Left lung (tissue), 10 donors: Measurements from ENCODE around the gene RSBN1L. TPM values are rescaled to one million over a fixed set of nuclear protein-coding genes. Genes with fewer than 3 reads are reported as not detected.

Source experiments
- ATAC-seq: fragments of 200-7000 bp; cut with Tn5 transposase; one replicate; pipeline ENCODE4 v1.9.1; 2020; ENCODE audit warnings: moderate library complexity
- DNase-seq, 4 donors: peaks; one replicate each; pipeline ENCODE4 v3.0.0-alpha.2; 2013 to 2020
- H3K27ac ChIP-seq, 2 donors: fragments of 200-600 bp; sonication (generic) in 1 of 2; one replicate each; pipeline versions ENCODE4 v1.5.0 to v1.8.0; 2020 to 2021
- H3K27me3 ChIP-seq, 2 donors: fragments of 200-600 bp; sonication (generic) in 1 of 2; one replicate each; pipeline versions ENCODE4 v1.5.0 to v1.8.0; 2020 to 2021
- H3K36me3 ChIP-seq, 2 donors: fragments of 200-600 bp; sonication (generic) in 1 of 2; one replicate each; pipeline versions ENCODE4 v1.5.0 to v1.8.0; 2020 to 2021
- H3K4me1 ChIP-seq, 2 donors: fragments of 200-600 bp; one replicate each; pipeline ENCODE4 v1.8.0; 2021
- H3K4me3 ChIP-seq, 2 donors: fragments of 200-600 bp; sonication (generic) in 1 of 2; one replicate each; pipeline versions ENCODE4 v1.5.0 to v1.8.0; 2020 to 2021; ENCODE audit warnings: mild to moderate bottlenecking in 1 of 2
- H3K9me3 ChIP-seq, 2 donors: fragments of 200-600 bp; sonication (generic) in 1 of 2; one replicate each; pipeline versions ENCODE4 v1.5.0 to v1.8.0; 2020 to 2021
- intact Hi-C, 2 donors: fragments of 100-400 bp; cut with DNase I; formaldehyde crosslinking; loops; one replicate each; pipeline versions ENCODE4 v1.11.2 to v1.14.2; 2022
- polyA plus RNA-seq, 6 donors: library from polyadenylated mRNA; unstranded; fragments of 120-200 nt; gene quantifications; one replicate each; pipeline ENCODE4 v1.2.1, GENCODE V29; 2013; ENCODE audit not compliant: insufficient read length in 6 of 6
- total RNA-seq, 2 donors: library from RNA; stranded (reverse); fragmentation: NEBNext Ultra II Directional; extraction: Animal tissue kit (Norgen Biotek cat#: 25700); gene quantifications; one replicate each; pipeline ENCODE4 v1.2.1, GENCODE V29; 2021
- TF ChIP-seq, protein P1 (sequence below), 2 donors: fragments of 200-600 bp; sonication (generic) in 1 of 2; IDR thresholded peaks; one replicate each; pipeline versions ENCODE4 v1.5.0 to v1.8.0; 2021; ENCODE audit warnings: antibody characterized with exemption in 2 of 2
- donor health status: DM: no; HTN: yes; CAD: no.
- donor health status: DM: no; HTN: no; CAD: no.

RSBN1L gene
- total and polyA plus RNA-seq, 8 donors = 16.7 to 47.2 (median 37.6) TPM

DNA sequence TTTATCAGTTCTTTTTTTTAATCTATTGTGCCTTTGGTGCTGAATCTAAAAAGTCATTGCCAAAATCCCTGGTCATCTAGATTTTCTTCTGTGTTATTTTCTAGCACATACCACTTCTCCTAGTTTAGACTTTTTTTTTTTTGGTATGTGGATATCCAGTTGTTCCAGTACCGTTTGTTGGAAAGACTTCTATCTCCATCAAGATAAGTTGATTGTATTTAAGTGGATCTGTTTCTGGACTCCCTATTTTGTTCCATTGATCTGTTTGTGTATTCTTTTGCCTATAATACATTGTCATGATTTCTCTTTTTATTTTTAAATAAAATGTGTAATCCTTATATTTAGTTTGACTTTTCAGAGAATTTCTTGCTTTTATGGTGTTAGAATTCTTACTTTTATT is 35.5 kb downstream of the RSBN1L start:
- intact Hi-C loops = no loop called here
- TF ChIP-seq, protein P1, sequence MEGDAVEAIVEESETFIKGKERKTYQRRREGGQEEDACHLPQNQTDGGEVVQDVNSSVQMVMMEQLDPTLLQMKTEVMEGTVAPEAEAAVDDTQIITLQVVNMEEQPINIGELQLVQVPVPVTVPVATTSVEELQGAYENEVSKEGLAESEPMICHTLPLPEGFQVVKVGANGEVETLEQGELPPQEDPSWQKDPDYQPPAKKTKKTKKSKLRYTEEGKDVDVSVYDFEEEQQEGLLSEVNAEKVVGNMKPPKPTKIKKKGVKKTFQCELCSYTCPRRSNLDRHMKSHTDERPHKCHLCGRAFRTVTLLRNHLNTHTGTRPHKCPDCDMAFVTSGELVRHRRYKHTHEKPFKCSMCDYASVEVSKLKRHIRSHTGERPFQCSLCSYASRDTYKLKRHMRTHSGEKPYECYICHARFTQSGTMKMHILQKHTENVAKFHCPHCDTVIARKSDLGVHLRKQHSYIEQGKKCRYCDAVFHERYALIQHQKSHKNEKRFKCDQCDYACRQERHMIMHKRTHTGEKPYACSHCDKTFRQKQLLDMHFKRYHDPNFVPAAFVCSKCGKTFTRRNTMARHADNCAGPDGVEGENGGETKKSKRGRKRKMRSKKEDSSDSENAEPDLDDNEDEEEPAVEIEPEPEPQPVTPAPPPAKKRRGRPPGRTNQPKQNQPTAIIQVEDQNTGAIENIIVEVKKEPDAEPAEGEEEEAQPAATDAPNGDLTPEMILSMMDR (IDR thresholded peaks at IDR 0.05) = no peak
- ATAC-seq (no peak), DNase-seq (no peak)
- H3K9me3 ChIP-seq = no peaks in the 10 kb centered on the region
- peaks cover 5 to 43% of the 10 kb centered on the region in 2 donors for H3K4me1 ChIP-seq
- no peak overlapping the region for H3K27ac ChIP-seq
- H3K4me3 ChIP-seq = no peak overlapping the region
- peaks cover 0 to 3% of the 10 kb centered on the region in 2 donors for H3K36me3 ChIP-seq
- H3K27me3 ChIP-seq = no peaks in the 10 kb centered on the region

DNA sequence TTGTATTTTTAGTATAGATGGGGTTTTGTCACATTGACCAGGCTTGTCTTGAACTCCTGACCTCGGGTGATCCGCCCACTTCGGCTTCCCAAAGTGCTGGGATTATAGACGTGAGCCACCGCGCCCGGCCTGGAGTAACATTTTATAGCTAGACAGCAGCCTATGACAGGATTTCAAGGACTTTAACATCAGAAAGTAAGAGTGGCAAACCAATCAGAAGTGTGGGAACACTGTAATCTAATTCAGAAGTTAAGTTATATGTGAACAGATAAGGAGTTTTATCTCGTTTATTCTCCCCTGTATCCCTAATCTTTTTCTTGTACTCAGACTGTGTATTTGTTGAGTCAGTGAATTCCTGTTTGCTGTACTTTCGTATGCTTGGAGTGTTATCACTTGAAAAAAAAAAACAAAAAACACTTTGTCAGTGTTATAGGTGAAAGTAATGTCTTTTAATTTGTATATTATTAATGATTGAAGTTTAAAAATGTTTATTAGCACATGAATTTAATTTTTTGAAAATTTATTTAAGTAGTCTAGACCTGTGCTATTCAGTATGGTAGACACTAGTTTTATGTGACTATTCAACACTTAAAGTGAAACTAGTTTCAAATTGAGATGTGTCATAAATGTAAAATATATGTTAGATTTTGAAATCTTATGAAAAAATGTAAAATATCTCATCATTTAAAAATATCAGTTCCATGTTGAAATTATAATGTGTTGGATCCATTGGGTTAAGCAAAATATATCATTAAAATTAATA is 38.6 kb downstream of the RSBN1L start:
- ATAC-seq (peak; percentile 60), DNase-seq (no peak)
- Histone ChIP-seq H3K9me3 (no peaks in the 10 kb centered on the region), H3K4me3 (no peak overlapping the region), H3K27ac (no peak overlapping the region), H3K27me3 (no peaks in the 10 kb centered on the region), H3K36me3 (peaks cover 0 to 16% of the 10 kb centered on the region in 2 donors), H3K4me1 (peaks cover 0 to 14% of the 10 kb centered on the region in 2 donors)
- intact Hi-C loops = no loop called here
- TF ChIP-seq, protein P1 (IDR thresholded peaks at IDR 0.05) = no peak

DNA sequence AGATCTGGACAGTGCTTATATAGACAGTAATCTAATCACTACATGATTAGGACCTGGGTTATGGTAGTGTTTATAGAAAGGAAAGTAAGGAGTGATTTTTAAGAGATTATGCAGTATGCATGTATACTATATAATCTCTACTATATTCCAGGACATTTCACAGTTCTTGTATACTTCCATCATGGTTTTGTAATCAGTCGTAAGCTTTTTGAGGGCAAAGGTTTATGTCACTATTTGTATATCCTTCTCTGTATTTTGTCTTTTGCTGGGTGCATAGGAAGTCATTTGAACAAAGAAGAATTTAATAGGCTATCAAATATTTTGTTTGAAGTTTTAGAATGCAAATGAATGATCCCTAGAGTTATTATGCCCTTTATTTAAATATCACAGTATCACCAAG is 39.2 kb downstream of the RSBN1L start:
- Histone ChIP-seq H3K4me1 (peaks cover 0 to 14% of the 10 kb centered on the region in 2 donors), H3K9me3 (no peaks in the 10 kb centered on the region), H3K4me3 (no peak overlapping the region), H3K27me3 (no peaks in the 10 kb centered on the region), H3K27ac (no peak overlapping the region), H3K36me3 (peaks cover 0 to 16% of the 10 kb centered on the region in 2 donors)
- DNase-seq (no peak), ATAC-seq (no peak)
- intact Hi-C loops = no loop called here
- TF ChIP-seq, protein P1 (IDR thresholded peaks at IDR 0.05) = no peak

DNA sequence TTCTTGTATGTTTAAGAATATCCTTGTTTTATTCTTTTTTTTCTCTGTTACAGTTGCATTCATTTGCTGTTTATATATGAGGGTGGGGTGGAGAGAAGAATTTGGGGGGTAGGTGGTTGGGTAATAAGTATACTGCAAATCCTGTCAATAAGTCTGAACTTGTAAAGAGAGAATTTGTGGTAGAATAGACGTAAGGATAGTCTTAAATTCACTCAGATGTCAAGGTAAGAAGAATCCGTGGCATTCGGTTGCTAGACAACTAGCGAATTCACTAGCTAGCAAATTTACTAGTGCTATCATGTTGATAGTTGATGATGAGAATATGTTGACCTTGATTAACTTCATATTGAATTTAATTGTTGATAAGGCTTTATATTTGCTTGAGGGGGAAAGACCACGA is 40.7 kb downstream of the RSBN1L start:
- H3K9me3 ChIP-seq = no peaks in the 10 kb centered on the region
- H3K36me3 ChIP-seq = peaks cover 0 to 16% of the 10 kb centered on the region in 2 donors
- DNase-seq (no peak), ATAC-seq (no peak)
- intact Hi-C loops = no loop called here
- H3K4me3 ChIP-seq = no peak overlapping the region
- no peaks in the 10 kb centered on the region for H3K27me3 ChIP-seq
- peaks cover 0 to 12% of the 10 kb centered on the region in 2 donors for H3K4me1 ChIP-seq
- no peak overlapping the region for H3K27ac ChIP-seq
- TF ChIP-seq, protein P1 (IDR thresholded peaks at IDR 0.05) = no peak

DNA sequence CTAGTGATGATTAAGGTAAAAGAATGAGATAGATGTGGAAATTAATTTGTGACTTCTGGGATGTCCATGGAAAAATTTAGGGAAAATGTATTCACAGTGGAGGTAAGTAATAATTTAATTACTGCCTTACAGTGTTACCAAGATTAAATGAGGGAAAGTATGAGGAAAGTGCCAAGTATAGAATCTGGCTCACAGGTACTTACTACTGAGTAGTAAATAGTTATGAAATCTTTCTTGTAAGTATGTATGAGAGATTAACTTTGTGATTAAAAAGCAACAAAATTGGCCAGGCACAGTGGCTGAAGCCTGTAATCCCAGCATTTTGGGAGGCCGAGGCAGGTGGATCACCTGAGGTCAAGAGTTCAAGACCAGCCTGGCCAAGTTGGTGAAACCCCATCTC is 42.1 kb downstream of the RSBN1L start:
- ATAC-seq (no peak), DNase-seq (no peak)
- intact Hi-C loops = no loop called here
- Histone ChIP-seq H3K27me3 (no peaks in the 10 kb centered on the region), H3K9me3 (no peaks in the 10 kb centered on the region), H3K36me3 (peaks cover 0 to 16% of the 10 kb centered on the region in 2 donors), H3K4me1 (peaks cover 0 to 12% of the 10 kb centered on the region in 2 donors), H3K27ac (no peak overlapping the region), H3K4me3 (no peak overlapping the region)
- TF ChIP-seq, protein P1 (IDR thresholded peaks at IDR 0.05) = no peak
